Activated CD4-positive, alpha-beta T cell treated with anti-CD3 and anti-CD28 coated beads, Interleukin-2, amount 10 ng/mL, durations not matched to agents 7 days and 5 days (primary cell): Measurements from ENCODE around the gene TMEM119. TPM values are rescaled to one million over a fixed set of nuclear protein-coding genes. Genes with fewer than 3 reads are reported as not detected.
"Not testable (repeated sequence)": the region's sequence is repeated elsewhere in the genome, so short reads cannot be mapped to it uniquely, and the experiment has no call there.

ENCODE experiments used
- CTCF ChIA-PET: fragments of 350-600 bp; sonication (Branson Sonifier 250); formaldehyde crosslinking; loops from one replicate; lab custom pipeline; 2021; ENCODE audit warnings: antibody characterized with exemption; lab: Charles Lee
- POLR2A ChIA-PET: fragments of 350-600 bp; sonication (Branson Sonifier 250); formaldehyde crosslinking; loops from one replicate; lab custom pipeline; 2021; ENCODE audit warnings: antibody characterized with exemption; lab: Charles Lee
- DNase-seq: peaks from one replicate; pipeline ENCODE4 v3.0.0-alpha.2; 2020
- H3K27ac Mint-ChIP-seq: one replicate; pipeline ENCODE4 v1.8.0; 2021; ENCODE audit warnings: mild to moderate bottlenecking, moderate library complexity, mixed read lengths
- H3K27me3 Mint-ChIP-seq: one replicate; pipeline ENCODE4 v1.8.0; 2021; ENCODE audit warnings: mixed read lengths
- H3K36me3 Mint-ChIP-seq: one replicate; pipeline ENCODE4 v1.8.0; 2021; ENCODE audit warnings: low read depth, mixed read lengths
- H3K4me1 Mint-ChIP-seq: one replicate; pipeline ENCODE4 v1.8.0; 2021; ENCODE audit warnings: mixed read lengths
- H3K4me3 Mint-ChIP-seq: one replicate; pipeline ENCODE4 v1.8.0; 2021; ENCODE audit warnings: mild to moderate bottlenecking, moderate library complexity, mixed read lengths
- H3K9me3 Mint-ChIP-seq: one replicate; pipeline ENCODE4 v1.8.0; 2021; ENCODE audit warnings: mixed read lengths
- total RNA-seq, 2 experiments: library from RNA; stranded (reverse); gene quantifications; one replicate each; pipeline ENCODE4 v1.2.3, GENCODE V29; 2021

The TMEM119 gene
- total RNA-seq, 2 experiments from 2014 or later = 1.2 to 1.7 TPM

DNA sequence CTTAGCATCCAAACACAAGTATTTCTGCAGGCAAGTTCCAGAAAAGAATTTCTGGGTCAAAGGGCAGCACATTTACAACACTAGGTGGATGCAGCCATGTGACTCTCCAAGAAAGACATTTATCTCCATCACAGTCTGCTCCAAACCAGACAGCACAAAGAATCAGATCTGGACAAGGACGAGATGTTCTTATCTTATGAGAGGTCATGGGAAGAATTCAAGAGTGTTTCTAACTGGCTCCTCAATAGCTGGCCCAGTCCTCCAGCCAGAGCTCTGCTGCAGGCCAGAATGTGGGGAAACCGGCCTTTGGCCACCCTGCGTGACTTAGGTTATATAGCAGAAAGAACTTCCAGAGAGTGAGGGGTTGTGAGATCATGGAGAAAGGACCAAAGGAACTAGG lies 17.4 kb downstream of the TMEM119 start:
- Mint-ChIP-seq H3K4me1 (peaks cover 16% of the 10 kb centered on the region), H3K4me3 (no peak overlapping the region), H3K36me3 (peaks cover 2% of the 10 kb centered on the region), H3K9me3 (peaks cover 8% of the 10 kb centered on the region), H3K27me3 (peaks cover 10% of the 10 kb centered on the region), H3K27ac (no peak overlapping the region)
- POLR2A ChIA-PET = no interaction called here
- CTCF ChIA-PET = interaction anchor here (1.1 kb wide), 1 partner anchor 9 kb away, joined by 3 read pairs; no protein-coding TSS in a partner anchor
- no peak for DNase-seq

DNA sequence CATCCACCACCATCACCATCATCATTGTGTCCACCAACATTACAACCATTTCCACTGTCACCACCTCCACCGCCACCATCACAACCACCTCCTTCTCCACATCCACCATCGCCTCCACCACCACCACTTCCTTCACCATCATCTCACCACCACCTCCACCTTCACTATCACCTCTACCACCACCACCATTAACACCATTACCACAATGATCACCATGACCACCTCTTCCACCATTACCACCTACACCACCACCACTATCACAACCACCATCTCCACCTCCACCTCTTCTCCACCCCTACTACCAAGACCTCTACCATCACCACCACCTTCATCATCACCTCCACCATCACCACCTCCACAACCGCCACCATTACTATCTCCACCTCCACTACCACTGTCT lies 19.1 kb downstream of the TMEM119 start:
- Mint-ChIP-seq H3K36me3 (peaks cover 5% of the 10 kb centered on the region), H3K4me1 (peaks cover 31% of the 10 kb centered on the region), H3K9me3 (peaks cover 11% of the 10 kb centered on the region), H3K27me3 (peaks cover 9% of the 10 kb centered on the region), H3K4me3 (no peak overlapping the region), H3K27ac (no peak overlapping the region)
- no peak for DNase-seq
- ChIA-PET CTCF (interaction anchor here (2.5 to 3.8 kb wide), 2 partner anchors 13 to 39 kb away, joined by 12 to 14 read pairs; no protein-coding TSS in a partner anchor), POLR2A (no interaction called here)

GRCh38 chr12:108578264-108578663 lies 19.6 kb downstream of the TMEM119 start:
- peaks cover 5% of the 10 kb centered on the region for H3K36me3 Mint-ChIP-seq
- ChIA-PET CTCF (interaction anchor here (0.5 to 3.8 kb wide), 4 partner anchors 9 to 534 kb away, joined by 3 to 14 read pairs (median 8); no protein-coding TSS in a partner anchor), POLR2A (no interaction called here)

GRCh38 chr12:108577458-108577857 lies 20.4 kb downstream of the TMEM119 start:
- peaks cover 9% of the 10 kb centered on the region for H3K27me3 Mint-ChIP-seq
- H3K36me3 Mint-ChIP-seq = peaks cover 5% of the 10 kb centered on the region
- POLR2A ChIA-PET = no interaction called here
- peak overlapping the region; percentile 36 for H3K27ac Mint-ChIP-seq
- no peak overlapping the region for H3K4me3 Mint-ChIP-seq
- CTCF ChIA-PET = interaction anchor here (0.5 to 3.8 kb wide), 6 partner anchors 9 to 535 kb away, joined by 3 to 14 read pairs (median 5); partner anchors contain the start of gene ALKBH2
- H3K9me3 Mint-ChIP-seq = peaks cover 11% of the 10 kb centered on the region
- DNase-seq = no peak
- peaks cover 44% of the 10 kb centered on the region for H3K4me1 Mint-ChIP-seq

More at GRCh38 chr12:108578264-108578663, 19.6 kb downstream of the TMEM119 start:
- peaks cover 36% of the 10 kb centered on the region for H3K4me1 Mint-ChIP-seq
- peaks cover 11% of the 10 kb centered on the region for H3K9me3 Mint-ChIP-seq
- DNase-seq = no peak
- H3K4me3 Mint-ChIP-seq = no peak overlapping the region
- H3K27ac Mint-ChIP-seq = no peak overlapping the region
- peaks cover 9% of the 10 kb centered on the region for H3K27me3 Mint-ChIP-seq

DNA sequence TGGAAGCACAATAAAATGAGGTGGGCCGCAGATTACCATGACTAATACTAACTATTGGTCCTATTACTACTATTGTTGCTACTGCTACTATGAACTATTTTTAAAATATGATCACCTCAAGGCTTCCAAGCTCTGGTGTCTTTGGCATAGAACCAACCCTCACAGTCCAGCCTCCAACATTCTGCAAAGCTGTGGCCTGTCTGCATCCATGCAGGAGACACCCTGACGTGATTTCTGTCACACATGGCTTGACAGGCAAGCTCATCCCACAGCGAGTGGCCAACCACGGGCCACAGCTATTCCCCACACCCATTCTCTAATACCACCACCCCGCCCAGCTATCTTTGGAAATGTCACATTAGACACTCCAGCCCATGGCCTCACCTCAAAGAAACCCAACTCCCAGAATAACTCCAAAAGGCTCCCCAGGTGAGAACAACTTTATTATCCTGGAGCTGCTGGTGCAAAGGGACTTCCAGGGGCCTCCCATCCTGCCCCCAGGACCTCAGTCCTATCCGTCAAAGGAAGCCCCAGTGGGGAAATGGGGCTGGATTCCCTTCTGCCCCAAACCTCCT lies 21.1 kb downstream of the TMEM119 start:
- Mint-ChIP-seq H3K9me3 (peaks cover 11% of the 10 kb centered on the region), H3K27me3 (peaks cover 9% of the 10 kb centered on the region), H3K4me3 (no peak overlapping the region), H3K4me1 (peaks cover 49% of the 10 kb centered on the region), H3K27ac (no peak overlapping the region), H3K36me3 (peaks cover 5% of the 10 kb centered on the region)
- DNase-seq = no peak
- POLR2A ChIA-PET = no interaction called here
- CTCF ChIA-PET = interaction anchor here (1.4 to 3.8 kb wide), 4 partner anchors 11 to 516 kb away, joined by 5 to 14 read pairs (median 8); partner anchors contain the start of gene ALKBH2

- CTCF ChIA-PET = interaction anchor here (0.9 to 3.8 kb wide), 3 partner anchors 10 to 518 kb away, joined by 3 to 12 read pairs (median 5); partner anchors contain the start of gene ALKBH2
- Mint-ChIP-seq H3K4me3 (peak overlapping the region; percentile 14), H3K9me3 (peaks cover 11% of the 10 kb centered on the region), H3K36me3 (peaks cover 11% of the 10 kb centered on the region), H3K27ac (peak overlapping the region; percentile 68), H3K4me1 (peaks cover 60% of the 10 kb centered on the region), H3K27me3 (peaks cover 9% of the 10 kb centered on the region)
- peak; percentile 41 for DNase-seq
- POLR2A ChIA-PET = interaction anchor here (0.9 kb wide), 1 partner anchor 53 kb away, joined by 3 read pairs; no protein-coding TSS in a partner anchor
Observed at GRCh38 chr12:108575199-108575912, 22.5 kb downstream of the TMEM119 start.

DNA sequence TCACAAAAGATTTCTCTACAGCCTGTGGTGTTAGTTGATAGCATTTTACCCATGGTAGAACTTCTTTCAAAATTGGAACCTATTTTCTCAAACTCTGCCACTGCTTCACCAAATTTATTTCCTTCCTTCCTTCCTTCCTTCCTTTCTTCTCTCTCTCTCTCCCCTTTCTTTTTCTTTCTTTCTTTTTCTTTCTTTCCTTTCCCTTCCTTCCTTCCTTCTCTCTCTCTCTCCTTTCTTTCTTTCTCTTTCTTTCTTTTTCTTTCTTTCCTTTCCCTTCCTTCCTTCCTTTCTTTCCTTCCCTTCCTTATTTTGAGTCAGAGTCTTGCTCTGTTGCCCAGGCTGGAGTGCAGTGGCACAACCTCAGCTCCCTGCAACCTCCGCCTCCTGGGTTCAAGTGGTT lies 23.6 kb downstream of the TMEM119 start:
- DNase-seq, POLR2A ChIA-PET, H3K4me3 Mint-ChIP-seq, H3K27ac Mint-ChIP-seq, H3K27me3 Mint-ChIP-seq: not testable (repeated sequence)
- Mint-ChIP-seq H3K36me3 (peaks cover 20% of the 10 kb centered on the region), H3K4me1 (peaks cover 71% of the 10 kb centered on the region), H3K9me3 (peaks cover 11% of the 10 kb centered on the region)
- CTCF ChIA-PET = interaction anchor here (0.6 to 1.5 kb wide), 4 partner anchors 13 to 1890 kb away, joined by 3 to 6 read pairs (median 4); partner anchors contain the start of gene SART3

DNA sequence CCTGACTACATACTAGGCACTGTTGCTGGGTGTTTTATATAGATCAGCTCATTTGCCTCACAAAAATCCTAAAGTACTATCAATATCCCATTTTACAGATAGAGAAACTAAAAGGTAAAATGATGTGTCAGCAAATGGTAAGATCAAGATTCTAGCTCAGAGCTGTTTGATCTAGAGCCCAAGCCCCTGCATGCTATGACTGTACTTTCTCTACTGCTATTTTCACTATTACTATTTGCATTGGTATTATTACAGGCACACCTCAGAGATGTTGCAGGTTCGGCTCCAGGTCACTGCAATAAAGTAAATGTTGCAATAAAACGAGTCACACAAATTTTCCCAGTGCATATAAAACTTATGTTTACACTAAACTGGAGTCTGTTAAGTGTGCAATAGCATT lies 24.6 kb downstream of the TMEM119 start:
- Mint-ChIP-seq H3K4me1 (peaks cover 80% of the 10 kb centered on the region), H3K9me3 (peaks cover 6% of the 10 kb centered on the region), H3K27me3 (peaks cover 9% of the 10 kb centered on the region), H3K27ac (no peak overlapping the region), H3K36me3 (peaks cover 26% of the 10 kb centered on the region), H3K4me3 (no peak overlapping the region)
- ChIA-PET POLR2A (interaction anchor here (0.8 kb wide), 1 partner anchor 265 kb away, joined by 6 read pairs; no protein-coding TSS in a partner anchor), CTCF (interaction anchor here (0.6 to 1.5 kb wide), 7 partner anchors 11 to 1329 kb away, joined by 3 to 9 read pairs (median 4); partner anchors contain the start of gene SART3)
- peak; percentile 15 for DNase-seq

DNA sequence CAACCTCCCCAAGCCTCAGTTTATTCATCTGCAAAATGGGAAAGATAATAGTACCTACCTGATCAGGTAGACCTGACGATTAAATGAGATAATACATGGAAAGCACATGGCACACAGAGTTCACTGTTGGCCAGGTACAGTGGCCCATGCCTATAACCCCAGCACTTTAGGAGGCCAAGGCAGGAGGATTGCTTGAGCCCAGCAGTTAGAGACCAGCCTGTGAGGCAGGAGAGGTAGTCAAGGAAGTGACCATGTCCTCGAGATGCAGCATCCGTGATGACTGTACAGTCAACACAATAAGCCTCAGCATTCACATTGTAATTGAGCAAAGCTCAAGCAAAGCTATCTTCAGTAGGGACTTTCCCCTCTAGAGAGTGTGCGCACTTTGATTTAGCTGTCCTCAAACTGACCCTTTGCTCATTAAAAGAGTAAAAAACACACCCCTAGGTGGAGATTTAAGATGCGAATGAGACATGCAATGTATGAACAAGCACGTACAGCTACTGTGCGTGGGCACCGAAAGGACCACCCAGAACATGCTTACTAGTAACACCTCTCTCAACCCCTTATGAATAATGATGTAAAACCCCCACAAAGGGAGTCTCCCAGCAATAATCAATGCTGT lies 25.6 kb downstream of the TMEM119 start:
- H3K9me3 Mint-ChIP-seq = peaks cover 2% of the 10 kb centered on the region
- no peak overlapping the region for H3K27ac Mint-ChIP-seq
- H3K27me3 Mint-ChIP-seq = peaks cover 5% of the 10 kb centered on the region
- no peak overlapping the region for H3K4me3 Mint-ChIP-seq
- H3K36me3 Mint-ChIP-seq = peaks cover 37% of the 10 kb centered on the region
- no peak for DNase-seq
- POLR2A ChIA-PET = no interaction called here
- H3K4me1 Mint-ChIP-seq = peaks cover 88% of the 10 kb centered on the region
- CTCF ChIA-PET = interaction anchor here (1.4 to 2.5 kb wide), 3 partner anchors 11 to 231 kb away, joined by 4 to 9 read pairs (median 8); partner anchors contain the start of gene SART3

- no peak for DNase-seq
- peaks cover 85% of the 10 kb centered on the region for H3K4me1 Mint-ChIP-seq
- no peak overlapping the region for H3K4me3 Mint-ChIP-seq
- H3K27ac Mint-ChIP-seq = no peak overlapping the region
- H3K36me3 Mint-ChIP-seq = peaks cover 42% of the 10 kb centered on the region
- peaks cover 4% of the 10 kb centered on the region for H3K27me3 Mint-ChIP-seq
- CTCF ChIA-PET = interaction anchor here (1.5 to 11.9 kb wide), 3 partner anchors 11 to 232 kb away, joined by 4 to 105 read pairs (median 8); partner anchors contain the start of gene SART3
- POLR2A ChIA-PET = no interaction called here
- H3K9me3 Mint-ChIP-seq = peaks cover 2% of the 10 kb centered on the region
Observed at GRCh38 chr12:108571609-108572165, 26.2 kb downstream of the TMEM119 start.

DNA sequence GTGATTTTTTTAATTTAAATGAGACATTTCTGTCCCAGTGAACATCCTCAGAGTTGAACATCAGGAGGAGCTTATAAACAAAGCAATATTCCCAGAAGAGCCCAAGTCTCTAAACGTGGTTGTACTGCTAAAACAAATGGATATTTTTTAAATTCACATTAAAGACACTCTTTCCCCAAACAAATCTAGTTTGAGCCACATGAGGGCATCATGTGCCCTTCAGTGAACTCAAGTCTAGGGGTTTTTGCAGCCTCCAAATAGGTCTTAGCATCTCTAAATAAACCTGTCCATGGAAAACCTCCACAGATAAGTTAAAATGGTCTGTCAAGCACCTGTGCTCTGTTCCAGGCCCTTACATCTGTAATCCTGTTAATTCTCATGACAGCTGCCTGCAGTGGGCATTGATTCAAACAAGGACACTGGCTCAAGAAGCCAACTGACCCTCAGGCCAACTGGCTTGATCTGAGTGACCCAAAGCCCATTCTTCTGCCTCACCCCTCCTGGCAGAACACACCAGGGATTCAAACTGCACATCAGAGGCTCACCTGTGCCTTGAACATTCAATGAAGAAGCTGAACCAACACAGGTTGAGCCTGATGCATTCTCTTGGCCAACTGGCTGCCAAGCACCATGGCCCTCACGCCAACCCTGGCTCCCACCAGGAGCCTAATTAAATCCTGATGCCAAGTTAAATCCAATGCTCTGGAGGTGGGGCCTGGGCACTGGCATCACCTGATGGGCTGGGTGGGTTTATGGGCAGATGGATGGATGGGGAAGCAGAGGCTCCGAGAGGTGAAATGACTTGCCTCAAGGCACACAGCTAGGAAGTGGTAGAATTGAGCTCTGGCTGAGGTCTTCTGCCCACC lies 26.9 kb downstream of the TMEM119 start:
- DNase-seq = peak; percentile 28
- H3K27me3 Mint-ChIP-seq = peaks cover 4% of the 10 kb centered on the region
- ChIA-PET POLR2A (no interaction called here), CTCF (interaction anchor here (1.2 to 11.9 kb wide), 5 partner anchors 10 to 522 kb away, joined by 3 to 105 read pairs (median 4); partner anchors contain the start of genes ALKBH2 and SART3)
- peaks cover 86% of the 10 kb centered on the region for H3K4me1 Mint-ChIP-seq
- H3K36me3 Mint-ChIP-seq = peaks cover 45% of the 10 kb centered on the region
- peaks cover 2% of the 10 kb centered on the region for H3K9me3 Mint-ChIP-seq
- H3K4me3 Mint-ChIP-seq = no peak overlapping the region
- peak overlapping the region; percentile 41 for H3K27ac Mint-ChIP-seq
